AG20443 (cell line): ENCODE measurements around the gene SMIM9.
"Not testable (repeated sequence)": the region's sequence is repeated elsewhere in the genome, so short reads cannot be mapped to it uniquely, and the experiment has no call there.

Experiments
- DNase-seq: peaks from one replicate; pipeline ENCODE4 v3.0.0; 2012; ENCODE audit warnings: low spot score, mixed read lengths

SMIM9 gene

GRCh38 chrX:154834562-154834961 lies at the start of gene SMIM9:
Gene SMIM9, minus strand, starts transcription at chrX:154834662. Its CDS starts 3,806 bp downstream, at chrX:154830856.
- DNase-seq: no peak

- DNase-seq: not testable (repeated sequence)
Observed at GRCh38 chrX:154884069-154884468, 49.6 kb upstream of the SMIM9 start.

GRCh38 chrX:154873329-154873728 lies 38.9 kb upstream of the SMIM9 start:
- no peak for DNase-seq

- not testable (repeated sequence) for DNase-seq
Observed at GRCh38 chrX:154868522-154868921, 34.1 kb upstream of the SMIM9 start.

- DNase-seq: no peak
Observed at GRCh38 chrX:154855256-154855655, 20.8 kb upstream of the SMIM9 start.

GRCh38 chrX:154850957-154851611 lies 16.6 kb upstream of the SMIM9 start:
- no peak for DNase-seq

GRCh38 chrX:154840856-154841255 lies 6.4 kb upstream of the SMIM9 start:
- peak; percentile 52 for DNase-seq

GRCh38 chrX:154836163-154836562 lies 1.7 kb upstream of the SMIM9 start:
- no peak for DNase-seq

GRCh38 chrX:154833746-154834274 lies 652 bp downstream of the SMIM9 start:
- no peak for DNase-seq

GRCh38 chrX:154829926-154830442 lies 4.5 kb downstream of the SMIM9 start:
- DNase-seq: no peak

GRCh38 chrX:154829134-154829533 lies 5.3 kb downstream of the SMIM9 start:
- DNase-seq: no peak

- no peak for DNase-seq
Observed at GRCh38 chrX:154828016-154828408, 6.5 kb downstream of the SMIM9 start.

GRCh38 chrX:154827194-154828015 lies 7.1 kb downstream of the SMIM9 start:
- no peak for DNase-seq

GRCh38 chrX:154825586-154825985 lies 8.9 kb downstream of the SMIM9 start:
- not testable (repeated sequence) for DNase-seq

- DNase-seq: no peak
Observed at GRCh38 chrX:154824638-154825037, 9.8 kb downstream of the SMIM9 start.

- no peak for DNase-seq
Observed at GRCh38 chrX:154822029-154822428, 12.4 kb downstream of the SMIM9 start.

GRCh38 chrX:154821523-154821922 lies 12.9 kb downstream of the SMIM9 start:
- no peak for DNase-seq

GRCh38 chrX:154819771-154820341 lies 14.6 kb downstream of the SMIM9 start:
- no peak for DNase-seq

- DNase-seq: no peak
Observed at GRCh38 chrX:154818916-154819770, 15.3 kb downstream of the SMIM9 start.

GRCh38 chrX:154817048-154817618 lies 17.3 kb downstream of the SMIM9 start:
- not testable (repeated sequence) for DNase-seq

- not testable (repeated sequence) for DNase-seq
Observed at GRCh38 chrX:154816326-154816898, 18.1 kb downstream of the SMIM9 start.
